Daoy (cell line): Measurements from ENCODE around the gene SPTAN1. TPM values are rescaled to one million over a fixed set of nuclear protein-coding genes. Genes with fewer than 3 reads are reported as not detected.
"Not testable (repeated sequence)": the region's sequence is repeated elsewhere in the genome, so short reads cannot be mapped to it uniquely, and the experiment has no call there.

ENCODE experiments used
- DNase-seq: peaks from one replicate; pipeline ENCODE4 v3.0.0-alpha.2; 2015; ENCODE audit warnings: low read depth
- total RNA-seq: library from RNA; depleted of rRNA; stranded (reverse); fragments of >200 nt; shearing (Covaris generic); gene quantifications from 2 replicates; pipeline ENCODE4 v1.2.3, GENCODE V29; 2014

The SPTAN1 gene
- total RNA-seq, 1 experiment from 2014 or later: 164 TPM

DNA sequence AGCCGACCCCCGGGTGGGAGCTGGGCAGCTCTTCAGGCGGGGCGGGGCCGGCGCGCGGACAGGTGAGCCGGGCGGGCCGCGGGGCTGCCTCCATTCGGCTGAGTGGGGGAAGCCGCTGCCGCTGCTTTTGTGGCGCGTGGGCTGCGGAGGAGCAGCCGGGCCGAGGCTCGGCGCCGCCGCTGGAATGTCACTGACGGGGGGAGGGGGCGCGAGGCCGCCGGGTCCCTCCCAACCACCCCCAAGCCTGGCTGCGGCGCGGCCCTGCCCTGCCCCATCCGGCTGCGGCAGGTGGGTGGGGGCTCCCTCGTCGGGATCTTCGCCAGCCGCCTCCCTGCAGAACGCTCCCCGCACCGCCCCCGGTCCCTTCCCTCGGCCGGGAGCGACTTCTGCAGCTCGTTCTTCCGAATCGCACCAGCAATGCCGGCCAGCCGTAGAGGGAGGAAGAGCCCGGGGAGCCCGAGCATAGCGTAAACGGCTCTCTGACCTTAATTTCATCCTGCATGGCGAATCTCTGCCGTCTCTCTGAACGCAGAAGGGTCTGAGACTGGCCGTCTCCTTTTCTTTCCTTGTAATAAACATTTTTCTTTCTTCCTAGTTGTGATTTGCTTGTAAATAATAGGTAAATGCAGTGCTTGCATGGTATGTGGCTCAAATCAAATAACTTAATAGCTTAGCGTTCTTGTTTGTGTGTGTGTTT lies 505 bp downstream of the SPTAN1 start:
- peak; percentile 62 for DNase-seq

DNA sequence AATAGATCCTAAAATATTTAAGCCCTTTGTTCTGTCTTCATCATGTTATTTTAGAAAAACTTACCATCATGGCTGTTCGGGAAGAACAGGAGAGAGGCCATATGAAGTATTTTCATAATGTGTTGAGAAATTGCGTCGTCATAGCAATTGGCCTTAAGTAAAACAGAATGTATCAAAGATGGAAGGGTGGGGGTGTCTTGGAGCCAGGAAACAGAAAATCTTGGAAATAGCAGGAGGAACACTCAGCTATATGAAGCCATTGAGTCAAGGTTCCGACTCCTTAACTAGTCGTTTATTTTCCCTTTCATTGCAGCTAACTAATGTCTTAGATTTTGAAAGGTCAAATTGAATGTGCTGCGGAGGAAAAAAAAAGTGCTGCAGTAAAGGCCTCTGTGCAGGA lies 1.3 kb downstream of the SPTAN1 start:
- peak; percentile 35 for DNase-seq

GRCh38 chr9:128554155-128554862 lies 1.9 kb downstream of the SPTAN1 start:
- DNase-seq: peak; percentile 92

- peak; percentile 82 for DNase-seq
Measured at GRCh38 chr9:128555180-128555721, 2.9 kb downstream of the SPTAN1 start.

- no peak for DNase-seq
Measured at GRCh38 chr9:128556276-128556675, 3.9 kb downstream of the SPTAN1 start.

- DNase-seq: no peak
Measured at GRCh38 chr9:128556926-128557634, 4.7 kb downstream of the SPTAN1 start.

DNA sequence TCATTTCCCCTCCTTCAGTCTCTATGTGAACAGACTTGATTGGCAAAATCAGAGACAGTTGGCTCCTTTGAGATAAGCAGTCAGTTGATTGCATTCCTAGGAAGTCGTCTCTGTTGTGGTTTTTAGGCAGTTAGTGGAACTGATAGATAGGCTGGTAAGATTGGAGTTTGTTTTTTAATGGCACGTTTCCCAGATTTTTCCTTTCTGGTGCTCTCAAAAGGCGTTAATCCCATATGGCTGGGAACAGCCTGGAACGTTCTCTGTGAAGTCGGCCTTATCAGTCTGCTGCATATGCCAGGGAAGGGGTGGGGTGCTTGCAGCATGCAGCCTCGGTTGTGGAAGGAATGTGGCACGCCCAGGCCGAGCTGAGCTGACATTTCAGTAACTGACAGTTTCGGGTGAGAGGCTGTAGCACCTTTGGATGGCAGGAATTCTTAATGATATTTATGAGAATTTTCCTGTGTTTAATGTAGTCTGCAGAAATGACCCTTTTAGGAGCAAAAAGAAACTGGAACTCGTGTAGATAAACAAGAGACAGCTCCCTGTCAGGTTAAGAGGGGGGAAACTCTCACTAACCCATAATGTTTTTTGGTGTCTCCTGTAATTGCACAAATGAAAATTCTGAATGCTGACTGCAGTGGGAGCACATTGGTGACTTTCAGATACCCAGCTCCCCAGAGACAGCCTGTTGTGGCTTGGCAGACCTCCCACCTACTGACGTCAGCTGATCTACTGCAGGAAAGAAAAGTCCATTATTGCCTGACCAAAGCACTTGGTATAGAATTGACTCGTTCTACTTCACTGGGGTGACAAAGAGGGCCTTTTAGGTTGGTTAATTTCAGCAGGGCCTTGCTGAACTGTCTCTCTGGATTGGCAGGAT lies 6.3 kb downstream of the SPTAN1 start:
- DNase-seq: peak; percentile 92

DNA sequence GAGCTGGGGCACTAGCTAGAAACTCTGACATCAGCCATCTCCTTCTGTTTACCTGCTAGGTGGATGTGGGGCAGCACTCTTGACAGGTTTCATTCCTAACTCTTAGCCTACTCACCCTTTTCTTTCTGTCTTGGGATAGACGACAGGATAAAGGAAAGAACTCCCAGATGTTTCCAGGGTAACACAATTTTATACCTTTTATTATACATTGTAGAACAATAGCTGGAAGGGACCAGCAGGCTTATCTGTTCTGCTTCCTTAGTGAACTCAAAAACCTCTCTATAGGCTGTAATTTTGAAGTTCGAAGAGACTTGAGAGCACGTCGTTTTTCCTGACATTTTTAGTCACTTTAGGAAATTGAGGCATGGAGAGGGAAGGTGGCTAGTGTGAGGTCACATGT lies 13.2 kb downstream of the SPTAN1 start:
- no peak for DNase-seq

- no peak for DNase-seq
Measured at GRCh38 chr9:128568470-128569078, 16.2 kb downstream of the SPTAN1 start.

- no peak for DNase-seq
Measured at GRCh38 chr9:128575469-128575868, 23.1 kb downstream of the SPTAN1 start.

- DNase-seq: no peak
Measured at GRCh38 chr9:128575916-128576315, 23.5 kb downstream of the SPTAN1 start.

- DNase-seq: no peak
Measured at GRCh38 chr9:128577206-128577605, 24.8 kb downstream of the SPTAN1 start.

DNA sequence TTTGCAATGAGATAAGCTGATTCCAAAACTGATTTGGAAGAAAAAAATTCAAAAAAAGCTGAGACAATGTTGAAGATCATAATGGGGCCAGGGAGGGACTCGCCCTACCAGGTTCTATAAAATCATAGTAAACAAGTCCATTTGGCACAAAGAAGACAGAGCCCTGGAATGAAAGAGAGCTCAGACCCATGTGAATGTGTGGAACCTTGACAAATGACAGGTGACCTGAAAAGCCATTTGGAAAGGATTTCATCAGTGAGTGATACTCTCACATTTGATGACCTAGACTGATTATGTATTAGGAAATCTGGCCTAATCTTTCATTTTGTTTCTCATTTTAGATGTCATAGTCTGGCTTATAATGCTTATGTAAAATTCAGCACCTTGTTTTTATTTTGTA lies 26.8 kb downstream of the SPTAN1 start:
- no peak for DNase-seq

- DNase-seq: no peak
Measured at GRCh38 chr9:128580731-128581130, 28.3 kb downstream of the SPTAN1 start.

DNA sequence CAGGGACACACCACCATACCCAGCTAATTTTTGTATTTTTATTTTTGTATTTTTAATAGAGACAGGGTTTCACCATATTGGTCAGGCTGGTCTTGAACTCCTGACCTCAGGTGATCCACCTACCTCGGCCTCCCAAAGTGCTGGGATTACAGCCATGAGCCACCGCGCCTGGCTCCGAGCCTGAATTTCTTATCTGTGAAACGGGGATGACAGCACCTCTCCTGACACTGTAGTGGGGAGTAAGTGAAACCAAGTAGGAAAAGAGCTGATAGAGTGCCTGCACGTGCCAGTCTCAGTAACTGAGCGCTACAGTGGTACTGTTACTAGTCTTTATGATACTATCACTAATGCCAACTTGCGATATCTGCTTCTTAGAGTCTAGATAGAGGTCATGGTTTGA lies 32.8 kb downstream of the SPTAN1 start:
- DNase-seq: not testable (repeated sequence)

DNA sequence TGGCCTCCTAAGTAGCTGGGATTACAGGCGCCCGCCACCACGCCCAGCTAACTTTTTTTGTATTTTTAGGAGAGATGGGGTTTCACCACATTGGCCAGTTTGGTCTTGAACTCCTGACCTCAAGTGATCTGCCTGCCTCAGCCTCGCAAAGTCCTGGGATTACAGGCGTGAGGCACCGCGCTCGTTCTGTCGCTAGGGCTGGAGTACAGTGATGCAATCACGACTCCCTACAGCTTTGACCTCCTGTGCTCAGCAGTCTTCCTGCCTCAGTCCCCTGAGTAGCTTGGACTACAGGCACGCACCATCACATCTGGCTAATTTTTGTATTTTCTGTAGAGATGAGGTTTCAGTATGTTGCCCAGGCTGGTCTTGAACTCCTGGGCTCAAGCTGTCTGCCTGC lies 34.5 kb downstream of the SPTAN1 start:
- DNase-seq: not testable (repeated sequence)

DNA sequence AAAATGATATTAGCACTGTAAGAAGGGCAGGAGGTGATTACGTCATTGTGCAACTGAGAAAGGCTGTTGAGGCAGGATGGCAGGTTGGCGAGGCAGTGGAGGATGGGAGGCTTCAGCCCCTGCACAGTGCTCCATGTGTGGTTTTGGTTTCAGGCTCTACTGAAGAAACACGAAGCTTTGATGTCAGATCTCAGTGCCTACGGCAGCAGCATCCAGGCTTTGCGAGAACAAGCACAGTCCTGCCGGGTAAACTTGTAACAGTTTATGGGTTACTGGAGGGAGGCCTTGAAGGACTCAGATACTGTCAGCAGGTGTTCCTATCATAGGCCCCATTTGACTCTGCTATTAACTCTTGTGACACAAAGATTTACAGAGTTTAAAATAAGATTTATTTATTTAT lies 35.1 kb downstream of the SPTAN1 start:
- DNase-seq: no peak

- no peak for DNase-seq
Measured at GRCh38 chr9:128588581-128589233, 36.3 kb downstream of the SPTAN1 start.

DNA sequence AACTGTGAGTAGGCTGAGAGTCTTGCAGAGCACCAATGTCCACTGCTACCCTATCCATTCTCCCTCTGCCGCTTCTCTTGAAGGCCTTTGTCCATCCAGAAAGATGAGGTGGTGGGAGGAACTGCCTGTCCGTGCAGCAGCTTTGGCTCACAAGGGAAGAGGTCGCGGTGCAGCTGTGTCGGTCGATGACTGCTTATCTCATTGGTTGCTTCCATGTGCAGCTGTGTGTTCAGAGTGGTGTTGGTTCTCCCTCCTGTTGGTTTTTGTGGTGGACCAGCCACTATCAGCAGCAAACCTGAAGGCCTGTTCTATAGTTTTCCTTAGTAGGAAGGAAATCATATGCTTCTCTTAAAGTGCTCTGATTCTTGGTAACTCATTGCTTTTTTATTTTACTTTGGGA lies 40.7 kb downstream of the SPTAN1 start:
- no peak for DNase-seq

DNA sequence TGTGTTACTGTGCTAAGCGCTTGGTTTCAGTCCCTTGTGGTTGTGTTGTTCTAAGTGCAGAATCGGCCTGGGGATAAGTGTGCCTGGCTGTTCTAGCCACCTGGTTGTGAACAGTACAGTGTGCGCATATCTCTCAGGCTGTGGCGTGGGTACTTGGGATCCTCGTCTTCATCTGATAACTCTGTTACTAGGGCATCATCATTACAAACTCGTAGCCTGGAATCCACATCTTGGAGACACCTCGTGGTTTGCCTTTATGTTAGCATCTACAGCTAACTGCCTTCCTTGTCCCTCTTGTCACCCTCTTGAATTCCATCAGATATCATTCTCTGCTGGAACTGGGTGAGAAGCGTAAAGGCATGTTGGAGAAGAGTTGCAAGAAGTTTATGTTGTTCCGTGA lies 41.5 kb downstream of the SPTAN1 start:
- no peak for DNase-seq

- no peak for DNase-seq
Measured at GRCh38 chr9:128595471-128595870, 43.1 kb downstream of the SPTAN1 start.
